GM12801 (cell line): ENCODE measurements around the gene ASPG.

ENCODE experiments used
- CTCF ChIP-seq: IDR thresholded peaks from one replicate; pipeline ENCODE4 v1.5.1; 2011; ENCODE audit warnings: control low read depth; ENCODE audit not compliant: insufficient read length; ENCODE audit errors: extremely low read depth

Gene ASPG

GRCh38 chr14:104139460-104140212 lies 54.1 kb downstream of the ASPG start:
- TF ChIP-seq CTCF: no peak

- TF ChIP-seq CTCF: no peak
These were observed 54.6 kb downstream of the ASPG start for GRCh38 chr14:104140213-104140462.

- TF ChIP-seq CTCF: no peak
These were observed 55.2 kb downstream of the ASPG start for GRCh38 chr14:104140463-104141331.

GRCh38 chr14:104141621-104142091 lies 56.2 kb downstream of the ASPG start:
- no peak for TF ChIP-seq CTCF

GRCh38 chr14:104142136-104142945 lies 56.8 kb downstream of the ASPG start:
- TF ChIP-seq CTCF: no peak

- no peak for TF ChIP-seq CTCF
These were observed 57.5 kb downstream of the ASPG start for GRCh38 chr14:104142946-104143470.
